K562 (cell line): ENCODE results near the gene ZDHHC8. TPM values are rescaled to one million over a fixed set of nuclear protein-coding genes. Genes with fewer than 3 reads are reported as not detected.

ENCODE experiments used
- ATF1 ChIP-seq, 2 experiments: fragments of 450-650 bp in 1 of 2; IDR thresholded peaks; 2 replicates each; pipeline ENCODE4 v1.6.1; 2016; ENCODE audit warnings: missing compliant biosample characterization in 1 of 2, missing genetic modification characterization in 1 of 2
- CHD2 ChIP-seq: IDR thresholded peaks from 2 replicates; pipeline ENCODE4 v1.6.1; 2011; ENCODE audit warnings: low read depth, low read length
- ETV5 ChIP-seq: sonication (generic); formaldehyde crosslinking; IDR thresholded peaks from 2 replicates; pipeline ENCODE4 v1.4.0; 2020; ENCODE audit warnings: low read depth, mild to moderate bottlenecking, missing genetic modification reagents
- FOXM1 ChIP-seq, 2 experiments: fragments of 450-650 bp in 1 of 2; sonication (generic) in 1 of 2; formaldehyde crosslinking in 1 of 2; IDR thresholded peaks; 2 replicates each; pipeline versions ENCODE4 v1.6.1 to v1.9.0; 2017 to 2022; ENCODE audit warnings: low read depth in 2 of 2, mild to moderate bottlenecking in 2 of 2, missing genetic modification reagents in 1 of 2, moderate library complexity in 1 of 2
- MAX ChIP-seq: sonication (generic); formaldehyde crosslinking; IDR thresholded peaks from 2 replicates; pipeline ENCODE4 v1.9.0; 2022; ENCODE audit warnings: mild to moderate bottlenecking, missing genetic modification reagents
- PHB2 ChIP-seq: fragments of 450-650 bp; IDR thresholded peaks from 2 replicates; pipeline ENCODE4 v1.6.1; 2017; ENCODE audit warnings: low read depth
- POLR2G ChIP-seq: fragments of 200-400 bp; formaldehyde crosslinking; IDR thresholded peaks from 2 replicates; pipeline ENCODE4 v1.6.1; 2017; ENCODE audit warnings: low read depth, mild to moderate bottlenecking, antibody characterized with exemption, low read length, moderate library complexity
- PYGO2 ChIP-seq: fragments of 450-650 bp; IDR thresholded peaks from 2 replicates; pipeline ENCODE4 v1.6.1; 2016; ENCODE audit warnings: mild to moderate bottlenecking, missing genetic modification characterization, moderate library complexity, missing compliant biosample characterization
- RFX5 ChIP-seq: IDR thresholded peaks from 2 replicates; pipeline ENCODE4 v1.6.1; 2011; ENCODE audit warnings: low read depth, mild to moderate bottlenecking, improper control_type of control experiment, low read length
- SAFB ChIP-seq: fragments of 200-400 bp; formaldehyde crosslinking; IDR thresholded peaks from 2 replicates; pipeline ENCODE4 v1.6.1; 2017; ENCODE audit warnings: low read depth, low read length, borderline replicate concordance
- SETDB1 ChIP-seq: IDR thresholded peaks from one replicate; pipeline ENCODE4 v1.6.1; 2012; ENCODE audit warnings: low read length, control low read depth, inconsistent platforms
- TEAD4 ChIP-seq, 2 experiments: sonication (generic) in 1 of 2; formaldehyde crosslinking in 1 of 2; IDR thresholded peaks; 2 replicates each; pipeline versions ENCODE4 v1.6.1 to v1.8.0; 2012 to 2022; ENCODE audit warnings: borderline replicate concordance in 1 of 2, inconsistent platforms in 1 of 2, low read length in 1 of 2, mild to moderate bottlenecking in 1 of 2, missing genetic modification reagents in 1 of 2
- TFAP4 ChIP-seq: sonication (generic); formaldehyde crosslinking; IDR thresholded peaks from 2 replicates; pipeline ENCODE4 v1.8.0; 2022; ENCODE audit warnings: missing genetic modification reagents, mild to moderate bottlenecking, moderate library complexity, borderline replicate concordance
- TRIM28 ChIP-seq: fragments of 450-650 bp; IDR thresholded peaks from 2 replicates; pipeline ENCODE4 v1.6.1; 2017
- ZBTB7A ChIP-seq: IDR thresholded peaks from 2 replicates; pipeline ENCODE4 v1.6.1; 2011; ENCODE audit warnings: low read depth, mild to moderate bottlenecking, low read length, moderate library complexity, borderline replicate concordance; ENCODE audit not compliant: control insufficient read depth
- ZFP36 ChIP-seq: fragments of 150-350 bp; IDR thresholded peaks from 2 replicates; pipeline ENCODE4 v1.6.1; 2018; ENCODE audit warnings: low read length, low read depth; ENCODE audit not compliant: partially characterized antibody
- ZFX ChIP-seq: sonication (generic); formaldehyde crosslinking; IDR thresholded peaks from 2 replicates; pipeline ENCODE4 v1.8.0; 2022; ENCODE audit warnings: mild to moderate bottlenecking, missing genetic modification reagents, moderate library complexity
- ZNF232 ChIP-seq: sonication (generic); formaldehyde crosslinking; IDR thresholded peaks from 2 replicates; pipeline ENCODE4 v1.8.0; 2022; ENCODE audit warnings: mild to moderate bottlenecking, missing genetic modification reagents
- ZNF3 ChIP-seq: fragments of 250-450 bp; sonication (Bioruptor Pico); IDR thresholded peaks from 2 replicates; pipeline ENCODE4 v1.5.0; 2021; ENCODE audit warnings: mild to moderate bottlenecking, moderate library complexity
- ZNF324 ChIP-seq: fragments of 250-450 bp; sonication (Bioruptor Pico); IDR thresholded peaks from 2 replicates; pipeline ENCODE4 v1.4.0; 2020; ENCODE audit warnings: mild to moderate bottlenecking
- ZNF511 ChIP-seq: sonication (generic); formaldehyde crosslinking; IDR thresholded peaks from 2 replicates; pipeline ENCODE4 v1.8.0; 2022; ENCODE audit warnings: mild to moderate bottlenecking, missing genetic modification reagents
- ZNF740 ChIP-seq, 3 experiments: fragments of 200-800 bp in 1 of 3; sonication (Bioruptor generic) in 1 of 3; sonication (generic) in 1 of 3; formaldehyde crosslinking in 1 of 3; IDR thresholded peaks; 2 replicates each; pipeline versions ENCODE4 v1.6.1 to v1.8.0; 2016 to 2022; ENCODE audit warnings: mild to moderate bottlenecking in 2 of 3, missing compliant biosample characterization in 2 of 3, missing genetic modification characterization in 2 of 3, missing genetic modification reagents in 1 of 3
- polyA plus RNA-seq, 8 experiments: library from polyadenylated mRNA; depleted of rRNA in 4 of 8; stranded (reverse) in 5 of 8; unstranded in 3 of 8; fragments of >200 nt; fragmentation: Nextera tagmentation in 2 of 8; fragmentation: Illumina TruSeq in 1 of 8; extraction: Ambion mirVana in 2 of 8; extraction: Trizol in 1 of 8; gene quantifications; 2 replicates each; pipeline versions ENCODE4 v1.2.1 to v1.2.3, GENCODE V29; 2011 to 2014; ENCODE audit warnings: inconsistent platforms in 1 of 8, missing spikeins in 1 of 8
- total RNA-seq, 7 experiments: library from RNA; depleted of rRNA in 6 of 7; stranded (reverse); fragments of >200 nt in 6 of 7; fragmentation: Illumina TruSeq in 2 of 7; extraction: Trizol in 2 of 7; gene quantifications; 2 replicates each; pipeline versions ENCODE4 v1.2.1 to v1.2.3, GENCODE V29; 2011 to 2021; ENCODE audit warnings: low replicate concordance in 1 of 7

The ZDHHC8 gene
- total and polyA plus RNA-seq, 9 of the 15 experiments (the other 6 are each of a cell fraction or from before 2014, with no cell fraction given): 0.04 to 109 (median 16.4) TPM

GRCh38 chr22:20149257-20150250 is 17.9 kb downstream of the ZDHHC8 start (continued):
- no peak for TF ChIP-seq ZNF232 (CRISPR knock-in tag)
- TF ChIP-seq ZNF3 (CRISPR knock-in tag): no peak
- 0 out of 2 replicates have a peak, but pooled peaks have one; percentile 4 for TF ChIP-seq ZBTB7A
- no peak for TF ChIP-seq FOXM1 (IDR thresholded peaks at IDR 0.05; ENCODE audit: low read depth)
- 0 out of 2 replicates have a peak, but pooled peaks have one; percentile 55 for TF ChIP-seq FOXM1 (CRISPR knock-in tag; IDR thresholded peaks at IDR 0.05; ENCODE audit: low read depth)
- no peak for TF ChIP-seq PYGO2 (tag)
- TF ChIP-seq RFX5: no peak
- TF ChIP-seq ZFX (CRISPR knock-in tag): no peak
- no peak for TF ChIP-seq ZFP36
- TF ChIP-seq POLR2G: peak; percentile 50; the same call in 1 of the 2 replicates
- peak; percentile 67 for TF ChIP-seq MAX (CRISPR knock-in tag)
- no peak for TF ChIP-seq SETDB1
- TF ChIP-seq ZNF740 (CRISPR knock-in tag; IDR thresholded peaks at IDR 0.05): peak; percentile 88
- peak in 1 of 2 experiments; percentile 45; a peak in 1 of 4 replicates for TF ChIP-seq ZNF740 (tag; IDR thresholded peaks at IDR 0.05)
- TF ChIP-seq TEAD4 (IDR thresholded peaks at IDR 0.05; ENCODE audit: low read length): no peak
- peak; percentile 55; the same call in 1 of the 2 replicates for TF ChIP-seq TEAD4 (CRISPR knock-in tag; IDR thresholded peaks at IDR 0.05; ENCODE audit: borderline replicate concordance)
- TF ChIP-seq ZNF324: no peak
- TF ChIP-seq ATF1 (CRISPR knock-in tag; IDR thresholded peaks at IDR 0.05): 0 out of 2 replicates have a peak, but pooled peaks have one; percentile 5
- TF ChIP-seq ATF1 (tag; IDR thresholded peaks at IDR 0.05): no peak
- no peak for TF ChIP-seq CHD2
- TF ChIP-seq ETV5 (CRISPR knock-in tag): no peak
- TF ChIP-seq TRIM28: no peak
- peak; percentile 63; the same call in 1 of the 2 replicates for TF ChIP-seq TFAP4 (CRISPR knock-in tag)
- no peak for TF ChIP-seq PHB2
- no peak for TF ChIP-seq SAFB
- peak; percentile 33; the same call in 1 of the 2 replicates for TF ChIP-seq ZNF511 (CRISPR knock-in tag)
